NCI-H510A (cell line): ENCODE results near the gene TMTC4.
A peak's percentile ranks its signal among the peaks of the same experiment; 100 is the strongest.
"Not testable (repeated sequence)": the region's sequence is repeated elsewhere in the genome, so short reads cannot be mapped to it uniquely, and the experiment has no call there.

ENCODE experiments used
- DNase-seq: peaks from one replicate; lab custom pipeline; 2025; lab: John Stamatoyannopoulos, UW

Gene TMTC4

GRCh38 chr13:100674572-100674871, at the start of gene TMTC4:
Gene TMTC4 (minus strand): TSS chr13:100674795. CDS start chr13:100670362, 4,433 bp downstream.
- DNase-seq = no peak

- DNase-seq = no peak
Measured at GRCh38 chr13:100722517-100722916, 47.9 kb upstream of the TMTC4 start.

GRCh38 chr13:100721885-100722512, 47.4 kb upstream of the TMTC4 start:
- DNase-seq = no peak

- DNase-seq = no peak
Measured at GRCh38 chr13:100715604-100716003, 41.0 kb upstream of the TMTC4 start.

GRCh38 chr13:100714478-100714877, 39.9 kb upstream of the TMTC4 start:
- DNase-seq = no peak

GRCh38 chr13:100710176-100710575, 35.6 kb upstream of the TMTC4 start:
- no peak for DNase-seq

GRCh38 chr13:100707818-100708740, 33.5 kb upstream of the TMTC4 start:
- DNase-seq = no peak

- not testable (repeated sequence) for DNase-seq
Measured at GRCh38 chr13:100698331-100698730, 23.7 kb upstream of the TMTC4 start.

GRCh38 chr13:100695509-100695773, 20.8 kb upstream of the TMTC4 start:
- no peak for DNase-seq

- DNase-seq = no peak
Measured at GRCh38 chr13:100694722-100695508, 20.3 kb upstream of the TMTC4 start.

GRCh38 chr13:100689191-100689590, 14.6 kb upstream of the TMTC4 start:
- no peak for DNase-seq

- no peak for DNase-seq
Measured at GRCh38 chr13:100680131-100680530, 5.5 kb upstream of the TMTC4 start.

- DNase-seq = not testable (repeated sequence)
Measured at GRCh38 chr13:100677128-100677527, 2.5 kb upstream of the TMTC4 start.

GRCh38 chr13:100675661-100676129, 1.1 kb upstream of the TMTC4 start:
- DNase-seq = no peak

- peak; percentile 80 for DNase-seq
Measured at GRCh38 chr13:100674872-100675660, 471 bp upstream of the TMTC4 start.

GRCh38 chr13:100673713-100674571, 653 bp downstream of the TMTC4 start:
- no peak for DNase-seq

GRCh38 chr13:100673376-100673712, 1.3 kb downstream of the TMTC4 start:
- no peak for DNase-seq

- no peak for DNase-seq
Measured at GRCh38 chr13:100671389-100672182, 3.0 kb downstream of the TMTC4 start.

GRCh38 chr13:100668408-100668807, 6.2 kb downstream of the TMTC4 start:
- no peak for DNase-seq

- no peak for DNase-seq
Measured at GRCh38 chr13:100667894-100668293, 6.7 kb downstream of the TMTC4 start.
